ENCODE measurements around the gene PSMD4. TPM values are rescaled to one million over a fixed set of nuclear protein-coding genes. Genes with fewer than 3 reads are reported as not detected.
A peak's percentile ranks its signal among the peaks of the same experiment; 100 is the strongest.

Gene PSMD4
- total RNA-seq, 1 experiment from 2014 or later: 312 TPM

DNA sequence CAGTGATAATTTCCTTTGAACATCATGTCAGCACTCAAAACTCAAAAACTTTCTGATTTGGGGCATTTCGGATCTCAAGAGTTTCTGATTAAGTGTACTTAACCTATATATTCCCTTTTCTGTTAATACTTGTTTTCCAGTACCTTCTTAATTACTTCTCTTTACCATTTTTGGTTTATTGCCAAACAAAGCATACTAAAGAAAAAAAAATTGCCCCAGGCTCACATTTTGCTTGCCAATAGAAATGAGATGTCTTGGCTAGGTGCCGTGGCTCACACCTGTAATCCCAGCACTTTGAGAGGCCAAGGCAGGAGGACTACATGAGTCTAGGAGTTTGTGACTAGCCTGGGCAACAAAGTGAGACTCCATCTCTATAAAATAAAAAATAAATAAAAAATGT lies 4.8 kb downstream of the PSMD4 start:
- Histone ChIP-seq H3K27me3 (replicated peaks; ENCODE audit: insufficient read depth, low read depth, low read length, poor library complexity) (no peaks in the 10 kb centered on the region), H3K4me1 (ENCODE audit: insufficient read depth, low read length, poor library complexity, severe bottlenecking) (peaks cover 5% of the 10 kb centered on the region), H3K36me3 (ENCODE audit: insufficient read depth, low read length, poor library complexity, severe bottlenecking) (peaks cover 25% of the 10 kb centered on the region), H3K27ac (ENCODE audit: low read depth, low read length, poor library complexity, severe bottlenecking) (no peak overlapping the region), H3K4me3 (ENCODE audit: low read depth, low read length, poor library complexity, severe bottlenecking) (no peak overlapping the region), H3K9me3 (ENCODE audit: low read depth, low read length, poor library complexity, severe bottlenecking) (no peaks in the 10 kb centered on the region)
- ChIA-PET POLR2A (ENCODE audit: low non-redundant PET) (no interaction called here), CTCF (no interaction called here)
- no TSS peak for BruUV-seq (replicated peaks)
- TF ChIP-seq, protein P1, sequence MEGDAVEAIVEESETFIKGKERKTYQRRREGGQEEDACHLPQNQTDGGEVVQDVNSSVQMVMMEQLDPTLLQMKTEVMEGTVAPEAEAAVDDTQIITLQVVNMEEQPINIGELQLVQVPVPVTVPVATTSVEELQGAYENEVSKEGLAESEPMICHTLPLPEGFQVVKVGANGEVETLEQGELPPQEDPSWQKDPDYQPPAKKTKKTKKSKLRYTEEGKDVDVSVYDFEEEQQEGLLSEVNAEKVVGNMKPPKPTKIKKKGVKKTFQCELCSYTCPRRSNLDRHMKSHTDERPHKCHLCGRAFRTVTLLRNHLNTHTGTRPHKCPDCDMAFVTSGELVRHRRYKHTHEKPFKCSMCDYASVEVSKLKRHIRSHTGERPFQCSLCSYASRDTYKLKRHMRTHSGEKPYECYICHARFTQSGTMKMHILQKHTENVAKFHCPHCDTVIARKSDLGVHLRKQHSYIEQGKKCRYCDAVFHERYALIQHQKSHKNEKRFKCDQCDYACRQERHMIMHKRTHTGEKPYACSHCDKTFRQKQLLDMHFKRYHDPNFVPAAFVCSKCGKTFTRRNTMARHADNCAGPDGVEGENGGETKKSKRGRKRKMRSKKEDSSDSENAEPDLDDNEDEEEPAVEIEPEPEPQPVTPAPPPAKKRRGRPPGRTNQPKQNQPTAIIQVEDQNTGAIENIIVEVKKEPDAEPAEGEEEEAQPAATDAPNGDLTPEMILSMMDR (conservative IDR thresholded peaks at IDR 0.05; ENCODE audit: low read depth, low read length): no peak
- no peak for TF ChIP-seq EZH2 (IDR thresholded peaks at IDR 0.05; ENCODE audit: borderline replicate concordance, low read depth, low read length, poor library complexity, severe bottlenecking)
- no peak for DNase-seq (ENCODE audit: low spot score)
- intact Hi-C loops (cut with micrococcal nuclease; ENCODE audit: unreplicated experiment): loop anchor here (10.0 kb wide), 1 partner anchor 165 kb away; no protein-coding TSS in a partner anchor

DNA sequence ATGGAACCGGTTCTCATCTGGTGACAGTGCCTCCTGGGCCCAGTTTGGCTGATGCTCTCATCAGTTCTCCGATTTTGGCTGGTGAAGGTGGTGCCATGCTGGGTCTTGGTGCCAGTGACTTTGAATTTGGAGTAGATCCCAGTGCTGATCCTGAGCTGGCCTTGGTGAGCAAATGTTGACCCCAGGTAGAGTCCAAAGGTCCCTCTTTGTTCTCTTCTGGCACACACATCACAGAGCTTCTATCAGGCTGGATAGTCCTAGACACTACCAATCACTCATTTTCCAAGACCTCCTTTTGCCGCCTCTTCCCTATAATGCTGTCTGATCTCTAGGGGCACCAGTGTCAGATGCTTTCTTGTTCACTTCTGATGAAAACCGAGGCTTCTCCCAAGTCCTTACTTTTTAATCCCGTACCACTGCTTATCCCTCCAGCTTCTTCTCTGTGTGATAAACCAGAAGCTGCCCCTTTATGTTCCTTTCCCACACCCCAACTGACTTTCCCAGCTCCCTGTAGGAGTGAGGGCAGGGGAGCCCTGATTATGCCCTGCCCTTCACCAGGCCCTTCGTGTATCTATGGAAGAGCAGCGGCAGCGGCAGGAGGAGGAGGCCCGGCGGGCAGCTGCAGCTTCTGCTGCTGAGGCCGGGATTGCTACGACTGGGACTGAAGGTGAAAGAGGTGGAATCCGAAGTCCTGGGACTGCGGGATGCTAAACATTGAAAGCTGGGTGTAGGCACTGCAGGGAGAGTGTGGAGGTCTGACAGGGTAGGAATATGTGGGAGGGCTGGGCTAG lies 11.1 kb downstream of the PSMD4 start:
- no peak overlapping the region for H3K27ac ChIP-seq (ENCODE audit: low read depth, low read length, poor library complexity, severe bottlenecking)
- ChIA-PET POLR2A (ENCODE audit: low non-redundant PET) (no interaction called here), CTCF (no interaction called here)
- no peak for DNase-seq (ENCODE audit: low spot score)
- H3K36me3 ChIP-seq (ENCODE audit: insufficient read depth, low read length, poor library complexity, severe bottlenecking): peaks cover 61% of the 10 kb centered on the region
- BruUV-seq (replicated peaks): TSS peak; percentile 26
- intact Hi-C loops (cut with micrococcal nuclease; ENCODE audit: unreplicated experiment): no loop called here
- no peaks in the 10 kb centered on the region for H3K27me3 ChIP-seq (replicated peaks; ENCODE audit: insufficient read depth, low read depth, low read length, poor library complexity)
- H3K4me1 ChIP-seq (ENCODE audit: insufficient read depth, low read length, poor library complexity, severe bottlenecking): no peaks in the 10 kb centered on the region
- H3K4me3 ChIP-seq (ENCODE audit: low read depth, low read length, poor library complexity, severe bottlenecking): no peak overlapping the region
- TF ChIP-seq, protein P1 (conservative IDR thresholded peaks at IDR 0.05; ENCODE audit: low read depth, low read length): no peak
- TF ChIP-seq EZH2 (IDR thresholded peaks at IDR 0.05; ENCODE audit: borderline replicate concordance, low read depth, low read length, poor library complexity, severe bottlenecking): no peak
- no peaks in the 10 kb centered on the region for H3K9me3 ChIP-seq (ENCODE audit: low read depth, low read length, poor library complexity, severe bottlenecking)

- ChIA-PET POLR2A (ENCODE audit: low non-redundant PET) (no interaction called here), CTCF (no interaction called here)
- TF ChIP-seq EZH2 (IDR thresholded peaks at IDR 0.05; ENCODE audit: borderline replicate concordance, low read depth, low read length, poor library complexity, severe bottlenecking): no peak
- TF ChIP-seq, protein P1 (conservative IDR thresholded peaks at IDR 0.05; ENCODE audit: low read depth, low read length): no peak
- H3K27me3 ChIP-seq (replicated peaks; ENCODE audit: insufficient read depth, low read depth, low read length, poor library complexity): no peaks in the 10 kb centered on the region
- no peaks in the 10 kb centered on the region for H3K9me3 ChIP-seq (ENCODE audit: low read depth, low read length, poor library complexity, severe bottlenecking)
- H3K27ac ChIP-seq (ENCODE audit: low read depth, low read length, poor library complexity, severe bottlenecking): no peak overlapping the region
- intact Hi-C loops (cut with micrococcal nuclease; ENCODE audit: unreplicated experiment): no loop called here
- no peak overlapping the region for H3K4me3 ChIP-seq (ENCODE audit: low read depth, low read length, poor library complexity, severe bottlenecking)
- H3K36me3 ChIP-seq (ENCODE audit: insufficient read depth, low read length, poor library complexity, severe bottlenecking): peaks cover 61% of the 10 kb centered on the region
- H3K4me1 ChIP-seq (ENCODE audit: insufficient read depth, low read length, poor library complexity, severe bottlenecking): no peaks in the 10 kb centered on the region
- BruUV-seq (replicated peaks): no TSS peak
- DNase-seq (ENCODE audit: low spot score): no peak
Observed at GRCh38 chr1:151266315-151266714, 11.8 kb downstream of the PSMD4 start.
